EL (cell line): Measurements from ENCODE around the gene KLHL35.

Source experiments
- DNase-seq: peaks from one replicate; pipeline ENCODE4 v3.0.0-alpha.2; 2016

The KLHL35 gene, protein sequence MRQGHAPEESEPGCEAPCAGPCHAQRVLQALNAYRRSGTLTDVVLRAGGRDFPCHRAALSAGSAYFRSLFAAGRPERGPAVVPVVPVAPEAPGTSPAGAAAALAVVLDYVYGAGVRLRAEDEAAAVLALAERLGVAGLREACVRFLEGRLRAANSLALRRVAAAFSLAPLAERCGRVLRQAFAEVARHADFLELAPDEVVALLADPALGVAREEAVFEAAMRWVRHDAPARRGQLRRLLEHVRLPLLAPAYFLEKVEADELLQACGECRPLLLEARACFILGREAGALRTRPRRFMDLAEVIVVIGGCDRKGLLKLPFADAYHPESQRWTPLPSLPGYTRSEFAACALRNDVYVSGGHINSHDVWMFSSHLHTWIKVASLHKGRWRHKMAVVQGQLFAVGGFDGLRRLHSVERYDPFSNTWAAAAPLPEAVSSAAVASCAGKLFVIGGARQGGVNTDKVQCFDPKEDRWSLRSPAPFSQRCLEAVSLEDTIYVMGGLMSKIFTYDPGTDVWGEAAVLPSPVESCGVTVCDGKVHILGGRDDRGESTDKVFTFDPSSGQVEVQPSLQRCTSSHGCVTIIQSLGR

DNA sequence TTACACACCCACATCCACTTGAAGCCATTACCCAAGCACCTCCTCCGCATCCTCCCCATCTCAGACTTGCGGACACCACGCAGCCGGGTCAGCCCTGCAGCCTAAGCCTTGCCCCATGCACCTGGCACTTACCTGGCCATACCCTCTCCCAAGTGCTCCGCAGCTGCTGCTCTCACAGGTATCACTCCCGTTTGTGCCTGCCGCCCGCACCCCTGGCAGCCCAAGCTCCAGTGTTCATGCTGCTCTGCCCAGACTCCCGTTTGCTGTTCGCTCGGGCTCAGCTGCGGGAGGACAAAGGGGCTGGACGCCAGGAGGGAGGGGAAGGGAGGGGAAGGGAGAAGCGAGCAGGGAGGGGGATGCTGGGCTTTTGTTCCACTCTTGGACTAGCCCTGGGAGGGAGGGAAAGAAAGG is at the start of gene KLHL35:
KLHL35 (minus strand) TSS at position 293 of the 411 bp plus-strand sequence. CDS start 2,574 bp downstream, outside the sequence.
- no peak for DNase-seq

DNA sequence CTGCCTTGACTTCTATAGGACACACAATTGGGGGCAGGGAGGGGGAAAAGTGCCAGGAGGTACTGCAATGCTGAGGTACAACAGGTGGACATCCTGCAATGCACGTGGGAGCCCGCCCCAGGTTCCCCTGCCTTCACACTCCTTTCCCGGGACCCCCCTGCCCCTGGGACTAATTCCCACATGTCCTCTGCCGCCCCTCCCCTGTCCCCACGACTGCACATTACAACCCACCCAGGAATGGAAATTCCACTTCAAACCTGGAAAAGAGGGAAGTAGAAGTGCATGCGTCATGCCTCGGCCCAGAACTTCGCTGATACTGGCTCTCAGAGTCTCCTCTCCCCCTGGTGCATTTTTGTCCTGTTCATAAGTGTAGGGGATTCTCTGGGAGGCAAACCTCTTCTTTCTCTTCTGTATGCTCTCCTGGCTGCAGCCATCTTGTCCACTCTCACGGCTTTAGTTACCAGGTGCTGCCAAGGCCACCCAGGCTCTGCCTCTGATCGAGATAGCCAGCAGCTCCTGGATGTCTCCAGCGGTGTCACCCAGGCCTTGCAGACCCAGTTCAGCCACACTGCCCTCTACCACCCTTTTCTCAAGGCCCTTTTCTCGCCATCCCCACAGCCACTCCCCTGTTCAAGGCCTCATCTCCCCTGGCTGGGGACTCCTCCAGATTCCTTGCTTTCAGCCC is 49.1 kb upstream of the KLHL35 start:
- no peak for DNase-seq

DNA sequence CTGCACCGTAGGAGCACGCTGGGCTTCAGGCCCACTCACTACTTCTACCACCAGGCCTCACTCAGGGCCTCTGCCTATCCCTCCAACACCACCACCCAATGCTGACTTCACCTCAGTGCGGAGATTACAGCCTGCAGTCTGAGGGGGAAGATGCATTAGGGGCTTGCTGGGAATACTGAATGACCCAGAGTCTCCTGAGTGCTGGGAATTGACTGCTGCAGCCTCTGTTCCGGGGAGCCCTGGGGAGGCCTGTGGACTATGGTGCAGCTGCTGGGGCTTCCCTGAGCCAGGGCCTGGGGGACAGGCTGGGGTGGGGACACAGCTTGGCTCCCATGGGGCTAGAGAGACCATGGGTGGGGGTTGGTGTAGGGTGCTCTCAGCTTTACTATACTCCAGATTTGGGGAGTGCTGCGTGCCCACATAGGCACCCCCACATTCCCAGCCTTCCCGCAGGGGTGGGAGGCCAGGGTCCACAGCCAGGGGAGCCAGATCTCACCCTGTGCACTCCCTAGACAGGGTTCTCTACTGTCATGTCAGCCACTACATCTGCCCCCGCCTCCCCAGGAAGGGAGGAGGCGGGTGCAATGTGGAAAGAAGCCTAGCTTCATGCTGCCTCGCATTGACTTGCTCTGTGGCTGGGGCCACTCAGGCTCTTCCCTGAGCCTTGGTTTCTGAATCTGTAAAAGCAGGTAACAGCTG is 48.4 kb upstream of the KLHL35 start:
- DNase-seq, result no peak

DNA sequence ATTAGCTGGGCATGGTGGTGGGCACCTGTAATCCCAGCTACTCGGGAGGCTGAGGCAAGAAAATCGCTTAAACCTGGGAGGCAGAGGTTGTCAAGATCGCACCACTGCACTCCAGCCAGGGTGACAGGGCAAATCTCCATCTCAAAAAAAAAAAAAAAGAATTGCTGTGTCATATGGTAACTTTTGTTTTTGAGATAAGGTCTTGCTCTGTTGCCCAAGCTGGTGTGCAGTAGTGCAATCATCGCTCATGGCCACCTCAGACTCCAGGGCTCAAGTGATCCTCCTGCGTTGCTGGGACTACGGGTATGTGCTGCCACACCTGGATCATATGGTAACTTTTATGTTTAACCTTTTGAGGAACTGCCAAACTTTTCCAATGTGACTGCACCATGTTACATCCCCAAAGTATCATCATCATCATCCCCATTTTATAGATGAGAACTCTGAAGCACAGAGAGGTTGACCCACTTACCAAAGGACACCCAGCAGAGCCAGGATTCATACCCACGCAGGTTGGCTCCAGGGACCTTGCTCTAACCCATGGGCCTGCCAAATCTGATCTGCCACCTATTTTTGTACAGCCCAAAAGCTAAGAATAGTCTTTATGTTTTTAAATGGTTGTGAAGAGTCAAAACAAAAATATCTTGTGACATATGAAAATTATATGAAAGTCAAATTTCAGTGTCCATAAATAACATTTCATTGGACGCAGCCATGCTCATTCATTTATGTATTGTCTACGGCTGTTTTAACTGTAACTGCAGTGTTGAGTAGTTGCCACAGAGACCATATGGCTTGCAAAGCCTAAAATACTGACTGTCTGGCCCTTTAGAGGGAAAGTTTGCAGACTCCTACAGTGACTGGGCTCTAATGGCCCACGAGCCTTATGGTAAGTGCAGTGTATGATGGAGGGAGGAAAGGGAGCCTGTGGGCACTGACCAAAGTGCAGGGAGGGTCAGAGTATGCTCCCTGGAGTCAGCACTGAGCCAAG is 47.5 kb upstream of the KLHL35 start:
- DNase-seq, result no peak

DNA sequence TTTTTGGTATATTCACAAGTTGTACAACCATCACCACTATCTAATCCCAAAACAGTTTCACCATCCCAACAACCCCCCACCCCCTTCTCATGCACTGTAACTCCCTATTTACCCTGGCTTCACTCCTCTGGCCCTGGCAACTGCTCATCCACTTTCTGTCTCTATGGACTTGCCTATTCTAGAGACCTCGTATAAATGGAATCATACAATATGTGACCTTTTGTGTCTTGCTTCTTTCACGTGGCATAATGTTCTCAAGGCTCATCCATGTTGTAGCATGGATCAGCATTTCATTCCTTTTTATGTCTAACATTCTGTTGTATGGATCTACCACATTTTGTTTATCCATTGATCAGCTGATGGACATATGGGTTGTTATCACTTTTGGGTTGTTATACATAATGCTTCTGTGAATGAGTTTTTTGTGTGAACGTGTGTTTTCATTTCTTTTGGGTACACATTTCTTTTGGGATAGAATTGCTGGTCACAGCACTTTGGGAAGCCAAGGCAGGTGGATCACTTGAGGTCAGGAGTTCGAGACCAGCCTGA is 46.7 kb upstream of the KLHL35 start:
- no peak for DNase-seq

DNA sequence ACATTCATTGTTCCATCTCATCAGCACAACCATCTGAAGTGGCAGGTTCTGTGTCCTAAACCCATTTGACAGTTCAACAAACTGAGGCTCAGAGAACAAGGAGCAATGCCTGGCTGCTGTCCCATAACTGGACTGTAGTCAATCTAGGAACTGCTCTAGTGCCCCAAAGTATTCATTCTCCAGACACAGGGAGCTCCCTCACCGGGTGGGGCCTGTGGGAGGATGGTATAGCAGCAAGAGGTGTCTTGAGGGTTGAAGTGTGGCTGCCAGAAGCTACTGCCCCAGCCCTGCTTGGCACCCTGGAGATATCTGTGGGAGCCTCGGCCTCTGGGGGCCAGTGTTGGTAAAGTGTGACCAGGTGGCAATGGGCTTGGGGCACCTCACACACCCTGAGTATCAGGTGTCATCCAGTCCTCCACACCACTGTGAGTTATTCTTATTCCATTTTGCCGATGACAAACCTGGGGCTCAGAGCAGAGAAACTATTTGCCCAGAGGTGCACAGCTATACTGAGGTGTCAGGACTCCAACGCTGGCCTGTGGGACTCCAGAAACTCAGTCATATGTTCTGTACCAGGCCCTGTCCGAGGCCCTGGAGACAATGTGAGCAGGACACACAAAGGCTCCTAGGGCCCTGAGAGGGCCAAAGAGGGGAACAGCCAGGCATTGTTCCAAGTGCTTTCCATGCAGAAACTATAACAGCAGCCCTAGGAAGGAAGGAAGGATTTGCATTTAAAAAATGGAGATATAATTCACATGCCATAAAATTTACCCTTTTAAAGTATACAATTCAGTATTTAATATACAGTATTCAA is 46.0 kb upstream of the KLHL35 start:
- DNase-seq, result no peak

DNA sequence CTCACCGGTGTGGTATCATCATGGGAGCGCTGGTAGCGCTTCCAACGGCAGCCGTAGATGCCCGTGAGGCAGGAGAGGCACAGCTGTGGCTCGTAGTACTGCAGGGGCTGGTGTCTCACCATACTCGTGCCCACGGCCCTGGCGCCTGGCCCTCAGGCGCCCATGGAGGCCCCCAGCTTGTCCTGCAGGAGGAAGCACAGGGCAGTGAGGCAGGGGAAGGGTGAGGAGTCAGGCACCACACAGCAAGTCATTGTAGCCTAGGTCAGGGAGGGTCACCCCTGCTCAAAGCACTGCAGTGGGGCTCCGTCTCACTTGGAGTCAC is 44.6 kb upstream of the KLHL35 start:
- DNase-seq, result no peak

DNA sequence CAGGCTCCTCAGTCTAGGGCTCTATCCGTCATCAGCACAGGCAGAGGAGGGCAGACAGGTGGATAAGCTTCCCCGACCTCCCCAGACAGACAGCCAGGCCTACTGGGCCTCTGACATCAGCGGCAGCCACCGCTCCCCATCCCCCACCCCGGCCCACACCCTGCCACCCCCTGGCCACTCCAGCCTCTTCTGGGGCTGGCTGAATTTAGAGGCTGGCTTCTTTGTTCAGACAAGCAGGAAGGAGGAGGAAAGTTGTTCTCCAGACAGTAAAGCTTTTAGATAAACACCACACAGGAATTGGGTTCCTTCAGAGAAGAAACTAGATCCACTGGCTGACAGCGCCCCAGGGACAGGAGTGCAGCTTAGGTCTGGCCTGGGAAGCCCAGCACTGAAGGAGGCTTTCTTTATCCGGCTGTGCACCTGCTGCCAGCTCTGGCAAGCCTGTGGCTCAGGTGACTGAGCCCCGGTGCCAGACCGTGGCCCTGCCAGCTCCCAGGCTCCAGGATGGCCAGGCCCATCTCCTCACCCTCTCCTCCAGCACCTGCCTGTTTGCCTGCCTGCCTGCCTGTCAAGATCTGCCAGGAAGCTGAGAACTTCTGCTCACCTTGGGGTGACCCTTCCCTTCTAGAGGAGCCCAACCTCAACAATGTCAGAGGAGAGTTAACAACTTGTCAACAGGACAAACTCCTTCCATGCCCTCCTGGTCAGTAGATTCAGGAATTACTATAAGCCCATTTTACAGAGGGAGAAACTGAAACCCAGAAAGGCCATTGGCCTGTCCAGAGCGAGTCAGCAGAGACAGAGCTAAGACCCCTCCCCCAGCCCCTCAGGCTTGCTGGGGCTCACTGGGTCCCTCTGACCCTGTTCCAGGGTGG is 44.0 kb upstream of the KLHL35 start:
- no peak for DNase-seq

DNA sequence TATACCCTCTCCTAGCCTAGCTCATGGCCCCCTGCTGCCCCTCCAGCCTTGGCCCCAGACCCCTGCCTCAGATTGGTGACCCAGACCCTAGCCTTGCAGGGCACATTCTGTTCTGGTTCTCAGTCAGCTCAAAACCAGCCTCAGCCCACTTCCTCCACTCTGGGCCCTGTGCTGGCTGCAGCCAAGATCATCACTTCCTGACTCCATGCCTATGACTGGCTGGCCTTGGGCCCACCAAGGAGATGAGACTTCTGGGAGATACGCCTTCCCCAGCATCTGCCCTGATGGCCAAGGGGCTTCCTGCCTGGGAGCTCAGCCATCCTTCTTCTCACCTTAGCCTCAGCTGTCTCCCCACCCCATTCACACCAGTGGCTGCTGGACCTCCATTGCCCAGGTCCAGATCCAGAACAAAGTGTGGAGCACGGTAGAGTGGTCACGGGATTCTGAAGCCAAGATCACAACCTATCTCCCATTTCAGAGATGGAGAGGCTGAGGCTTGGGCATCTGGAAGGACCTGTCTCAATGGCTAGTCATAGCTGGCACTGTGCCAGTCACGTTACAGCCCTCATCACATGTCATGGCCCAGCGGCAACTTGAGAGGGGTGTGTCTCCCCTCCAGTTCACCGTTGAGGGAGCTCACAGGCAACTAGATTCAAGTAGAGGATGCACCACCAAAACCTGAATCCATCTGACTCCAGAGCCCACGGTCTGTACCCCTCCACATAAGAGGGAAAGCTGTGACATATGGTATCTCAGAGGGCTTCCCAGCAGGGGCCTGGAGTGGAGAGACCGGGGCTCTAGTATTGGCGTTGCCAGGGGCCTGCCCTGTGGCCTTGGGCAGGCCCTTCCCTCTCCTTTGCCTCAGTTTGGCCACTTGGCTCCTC is 43.0 kb upstream of the KLHL35 start:
- peak; percentile 62 for DNase-seq

DNA sequence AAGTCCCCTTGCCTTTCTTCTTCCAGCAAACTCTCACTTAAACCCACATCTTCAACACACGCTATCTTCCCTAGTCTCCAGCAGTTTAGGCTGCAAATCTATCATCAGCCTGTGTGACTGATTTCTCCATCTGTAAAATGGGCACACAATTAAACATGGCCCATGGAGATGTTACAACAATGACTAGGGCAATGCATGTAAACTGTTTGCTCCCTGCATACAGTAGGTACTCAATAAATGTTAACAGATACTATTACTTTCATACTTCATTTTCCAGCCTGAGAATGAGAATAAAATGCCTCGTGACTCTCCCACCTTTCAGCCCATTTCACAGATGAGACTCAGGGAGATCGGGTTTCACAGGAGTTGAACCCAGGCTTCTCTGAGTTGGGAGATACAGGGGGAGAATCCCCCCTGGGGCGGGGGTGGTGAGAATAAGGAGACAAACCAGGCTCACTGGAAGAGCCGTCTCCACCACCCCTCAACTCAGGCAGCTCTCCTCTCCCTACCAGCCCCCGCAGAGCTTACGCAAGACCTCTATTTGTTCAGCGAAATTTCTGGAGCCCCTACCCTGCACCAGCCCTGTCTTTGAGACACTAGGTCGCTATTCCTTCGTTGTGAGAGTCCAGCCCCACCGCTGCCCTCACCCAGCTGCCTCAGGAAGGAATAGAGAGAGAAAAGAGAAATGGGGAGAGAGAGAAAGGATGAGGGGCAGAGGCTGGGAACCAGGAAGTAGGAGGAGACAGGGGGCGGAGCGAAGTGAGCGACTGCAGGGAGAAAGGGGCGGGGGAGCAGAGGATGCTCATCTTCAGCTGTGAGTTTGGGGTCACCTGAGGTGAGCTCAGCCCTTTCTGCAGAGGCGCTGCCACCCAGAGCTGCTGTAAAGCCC is 42.1 kb upstream of the KLHL35 start:
- peak; percentile 76 for DNase-seq

DNA sequence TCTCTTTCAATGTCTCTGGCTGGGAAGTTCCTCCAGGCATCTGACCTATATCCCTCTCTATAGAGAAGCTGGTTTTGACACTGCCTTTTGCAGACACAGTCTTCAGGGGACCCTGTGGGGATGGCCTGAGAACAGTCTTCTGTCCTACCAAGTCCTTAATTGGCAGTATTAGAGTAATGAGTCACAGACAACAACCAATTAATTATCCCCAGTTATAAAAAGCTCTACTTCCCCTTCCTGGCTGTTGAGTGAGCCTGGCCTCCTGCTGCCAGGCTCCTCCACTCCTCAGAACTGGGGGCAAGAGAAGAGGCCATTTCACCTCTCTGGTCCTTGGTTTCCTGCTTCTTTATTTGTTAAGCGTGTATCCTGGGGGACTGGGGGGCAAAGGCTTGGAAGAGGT is 41.2 kb upstream of the KLHL35 start:
- DNase-seq, result no peak

DNA sequence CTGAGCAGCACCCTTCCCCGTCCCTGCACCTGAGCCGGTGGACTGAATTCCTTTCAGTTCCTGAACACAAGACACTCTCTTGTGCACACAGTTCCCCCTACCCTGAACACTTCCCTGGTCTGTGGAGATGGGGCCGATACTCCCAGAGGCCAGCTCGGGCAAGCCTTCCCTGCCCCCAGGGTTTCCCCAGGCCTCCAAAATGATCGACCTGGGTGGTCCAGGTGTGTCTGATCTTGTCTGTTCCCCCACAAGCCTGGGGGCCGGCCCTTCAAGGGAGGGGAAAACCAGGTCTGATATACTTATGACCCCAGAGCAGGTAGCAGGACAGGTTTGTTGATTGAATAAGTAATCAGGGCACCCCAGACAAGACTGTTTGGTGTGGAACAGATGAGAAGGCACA is 40.7 kb upstream of the KLHL35 start:
- no peak for DNase-seq

DNA sequence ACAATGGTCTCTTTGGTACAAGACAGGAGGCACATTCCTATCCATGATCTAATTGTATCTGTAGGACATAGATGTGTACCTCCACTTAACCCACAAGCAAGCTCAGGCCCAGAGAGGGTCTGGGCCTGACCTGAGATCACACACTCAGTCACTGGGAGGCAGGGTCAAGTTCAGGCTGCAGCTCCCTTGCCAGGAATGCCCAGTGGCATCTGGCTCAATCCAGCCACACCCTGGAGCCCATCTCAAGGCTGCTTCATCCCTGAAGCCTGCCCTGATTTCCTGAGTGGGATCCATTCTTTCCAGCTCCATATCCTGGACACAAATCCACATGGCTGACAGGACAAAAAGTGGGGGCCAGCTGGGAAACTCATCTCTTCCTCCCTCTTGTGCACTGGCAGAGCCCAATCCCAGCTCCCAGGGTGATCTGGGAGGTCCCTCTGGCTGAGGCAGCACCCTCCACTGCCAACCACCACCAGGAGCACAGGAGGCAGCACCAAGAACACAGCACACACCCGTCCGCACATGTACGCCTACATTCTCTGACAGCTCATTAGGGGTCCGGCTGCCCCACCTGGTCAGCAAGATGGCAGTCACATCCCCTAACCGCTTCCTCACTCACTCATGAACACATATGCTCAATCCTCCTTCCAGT is 39.2 kb upstream of the KLHL35 start:
- DNase-seq, result no peak

DNA sequence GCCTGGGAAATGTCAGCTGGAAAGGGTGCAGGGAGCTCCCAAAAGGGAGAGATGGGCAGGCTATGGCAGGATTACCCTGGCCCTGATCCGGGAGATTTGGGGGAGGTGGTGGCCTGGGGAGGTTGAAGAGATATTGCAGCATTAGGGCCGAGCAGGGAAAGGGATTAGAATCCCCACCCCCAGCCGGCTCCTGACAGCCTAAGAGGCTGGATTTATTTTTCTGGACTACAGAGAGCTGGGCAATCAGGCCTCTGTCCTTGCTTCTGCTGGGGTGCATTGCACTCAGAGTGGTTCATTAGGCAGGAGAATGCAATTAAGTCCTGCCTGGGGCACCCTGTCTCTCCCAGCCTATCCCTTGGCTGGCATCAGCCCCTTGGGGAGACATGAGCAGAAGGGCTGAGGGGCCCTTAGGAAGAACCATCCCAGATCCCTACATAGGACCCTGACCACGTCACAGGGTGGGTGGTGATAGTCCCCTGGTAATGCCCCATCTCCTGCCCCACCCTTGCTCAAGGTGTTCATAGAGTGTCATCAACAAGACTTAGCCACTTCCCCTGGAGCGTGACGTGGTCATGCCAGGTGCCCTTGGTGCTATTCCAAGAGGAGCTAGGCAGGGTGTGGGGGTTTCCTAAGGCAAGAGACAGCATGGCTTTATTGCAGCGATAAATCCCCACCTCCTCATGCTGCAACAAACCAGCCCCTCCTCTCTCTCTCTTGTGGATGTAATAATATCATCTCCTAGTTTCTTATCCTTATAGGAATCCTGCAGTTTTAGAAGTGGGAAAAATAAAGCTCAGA is 38.4 kb upstream of the KLHL35 start:
- DNase-seq, result no peak

DNA sequence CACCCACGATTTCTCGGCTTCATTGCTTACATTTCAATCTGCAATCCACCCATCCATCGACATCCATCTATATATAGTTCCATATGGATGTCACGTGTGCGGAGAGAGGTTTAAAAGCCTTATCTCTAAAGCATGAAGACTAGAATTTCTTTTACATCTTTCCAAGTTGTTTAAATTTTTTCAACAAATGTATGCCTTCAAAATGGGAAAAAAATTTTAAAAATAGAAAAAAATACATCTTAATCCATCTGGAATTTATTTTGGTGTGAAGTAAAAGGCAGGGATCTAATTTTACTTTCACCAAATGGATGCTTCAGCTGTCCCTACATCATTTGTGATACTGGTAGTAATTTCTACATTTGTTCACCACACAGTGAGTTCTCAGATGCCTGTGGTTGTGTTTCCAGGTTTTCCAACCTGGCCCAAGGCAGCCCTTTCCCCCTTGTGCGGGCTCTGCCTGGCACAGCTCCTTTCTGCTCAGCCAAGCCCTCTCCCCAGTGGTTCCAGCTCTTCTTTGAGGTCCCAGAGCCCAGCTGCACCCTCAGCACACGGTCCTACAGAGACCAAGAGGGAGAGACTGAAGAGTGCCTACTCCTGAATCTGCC is 37.6 kb upstream of the KLHL35 start:
- no peak for DNase-seq

DNA sequence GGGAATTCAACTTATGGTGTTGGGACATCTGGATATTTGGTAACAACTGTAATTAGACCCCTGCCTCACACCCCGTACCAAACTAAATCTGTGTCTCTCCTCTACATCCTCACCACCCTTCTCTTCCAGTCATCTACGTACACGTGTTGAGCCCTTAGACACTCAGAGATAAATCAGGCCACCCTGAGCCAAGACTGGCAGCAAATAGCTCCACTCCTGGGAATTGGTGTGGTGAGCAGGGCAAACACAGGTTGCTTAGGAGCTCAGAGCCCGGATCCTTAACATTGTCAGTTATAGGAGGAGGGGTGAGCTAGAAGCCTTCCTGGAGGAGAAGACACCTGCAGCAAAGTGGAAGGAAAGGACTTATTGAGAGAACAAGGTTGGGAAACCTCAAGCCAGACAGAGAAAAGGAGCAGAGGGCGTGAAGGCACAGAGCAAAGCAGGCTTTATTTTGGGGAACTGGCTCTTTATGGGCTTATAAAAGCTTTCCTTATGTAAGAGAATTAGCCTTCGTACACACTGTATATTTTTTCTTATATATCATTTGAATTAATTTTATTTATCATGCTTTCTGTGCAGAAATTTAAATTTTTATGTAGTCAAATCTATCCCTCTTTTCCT is 36.9 kb upstream of the KLHL35 start:
- DNase-seq, result no peak
